Activated CD8-positive, alpha-beta T cell treated with anti-CD3 and anti-CD28 coated beads for 36 hours (primary cell): Measurements from ENCODE around the gene PPP1R14C. TPM values are rescaled to one million over a fixed set of nuclear protein-coding genes. Genes with fewer than 3 reads are reported as not detected.
A peak's percentile ranks its signal among the peaks of the same experiment; 100 is the strongest.

Source experiments
- ATAC-seq: fragments of 200-7000 bp; cut with Tn5 transposase; one replicate; pipeline ENCODE4 v1.10.0; 2021; ENCODE audit warnings: mild to moderate bottlenecking, moderate library complexity
- CTCF ChIA-PET: fragments of 350-600 bp; sonication (Branson Sonifier 250); formaldehyde crosslinking; loops from one replicate; lab custom pipeline; 2021; ENCODE audit warnings: antibody characterized with exemption; lab: Charles Lee
- POLR2A ChIA-PET: fragments of 350-600 bp; sonication (Branson Sonifier 250); formaldehyde crosslinking; loops from one replicate; lab custom pipeline; 2021; ENCODE audit warnings: antibody characterized with exemption; lab: Charles Lee
- DNase-seq: peaks from one replicate; pipeline ENCODE4 v3.0.0-alpha.2; 2020
- H3K27ac Mint-ChIP-seq: one replicate; pipeline ENCODE4 v1.8.0; 2021; ENCODE audit warnings: mild to moderate bottlenecking, mixed read lengths
- H3K27me3 Mint-ChIP-seq: one replicate; pipeline ENCODE4 v1.8.0; 2021; ENCODE audit warnings: mixed read lengths
- H3K36me3 Mint-ChIP-seq: one replicate; pipeline ENCODE4 v1.8.0; 2021; ENCODE audit warnings: low read depth, mixed read lengths
- H3K4me1 Mint-ChIP-seq: one replicate; pipeline ENCODE4 v1.8.0; 2021; ENCODE audit warnings: low read depth, mixed read lengths
- H3K4me3 Mint-ChIP-seq: one replicate; pipeline ENCODE4 v1.8.0; 2021; ENCODE audit warnings: mild to moderate bottlenecking, moderate library complexity, mixed read lengths
- H3K9me3 Mint-ChIP-seq: one replicate; pipeline ENCODE4 v1.8.0; 2021; ENCODE audit warnings: mixed read lengths
- intact Hi-C: fragments of 100-400 bp; cut with micrococcal nuclease; formaldehyde crosslinking; loops from one replicate; pipeline ENCODE4 v1.10.0; 2022
- total RNA-seq, 2 experiments: library from RNA; stranded (reverse); gene quantifications; one replicate each; pipeline ENCODE4 v1.2.3, GENCODE V29; 2021
- TF ChIP-seq, protein P1 (sequence below): fragments of 200-600 bp; IDR thresholded peaks from one replicate; pipeline ENCODE4 v1.8.0; 2022; ENCODE audit warnings: antibody characterized with exemption, mild to moderate bottlenecking

PPP1R14C gene
- total RNA-seq, 2 experiments from 2014 or later, result 0.65 to 0.86 TPM

DNA sequence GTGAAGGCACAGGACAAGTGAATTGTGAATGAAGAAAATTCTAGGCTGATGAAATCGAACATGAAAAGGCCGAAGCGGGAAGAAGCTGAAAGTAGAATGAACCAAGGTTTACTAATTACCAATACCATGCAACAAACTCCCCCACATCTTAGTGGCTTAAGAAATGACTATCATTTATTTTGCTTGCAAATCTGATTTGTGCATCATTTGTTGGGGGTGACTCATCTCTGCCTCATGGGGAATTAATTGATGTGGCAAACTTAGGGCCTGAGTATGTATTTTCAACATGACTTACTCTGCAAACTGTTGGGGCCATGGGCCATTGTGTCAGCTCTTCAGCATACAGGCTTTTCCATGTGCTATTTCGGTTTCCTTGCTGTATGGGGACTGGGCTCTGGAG lies 26.8 kb downstream of the PPP1R14C start:
- CTCF ChIA-PET, result no interaction called here
- Mint-ChIP-seq H3K4me1 (peaks cover 9% of the 10 kb centered on the region), H3K27me3 (peaks cover 14% of the 10 kb centered on the region), H3K36me3 (no peaks in the 10 kb centered on the region), H3K4me3 (no peak overlapping the region), H3K9me3 (no peaks in the 10 kb centered on the region), H3K27ac (peak overlapping the region; percentile 62)
- POLR2A ChIA-PET, result interaction anchor here (0.9 kb wide), 1 partner anchor 26 kb away, joined by 4 read pairs; no protein-coding TSS in a partner anchor
- ATAC-seq (peak; percentile 97), DNase-seq (peak; percentile 66)
- TF ChIP-seq, protein P1, sequence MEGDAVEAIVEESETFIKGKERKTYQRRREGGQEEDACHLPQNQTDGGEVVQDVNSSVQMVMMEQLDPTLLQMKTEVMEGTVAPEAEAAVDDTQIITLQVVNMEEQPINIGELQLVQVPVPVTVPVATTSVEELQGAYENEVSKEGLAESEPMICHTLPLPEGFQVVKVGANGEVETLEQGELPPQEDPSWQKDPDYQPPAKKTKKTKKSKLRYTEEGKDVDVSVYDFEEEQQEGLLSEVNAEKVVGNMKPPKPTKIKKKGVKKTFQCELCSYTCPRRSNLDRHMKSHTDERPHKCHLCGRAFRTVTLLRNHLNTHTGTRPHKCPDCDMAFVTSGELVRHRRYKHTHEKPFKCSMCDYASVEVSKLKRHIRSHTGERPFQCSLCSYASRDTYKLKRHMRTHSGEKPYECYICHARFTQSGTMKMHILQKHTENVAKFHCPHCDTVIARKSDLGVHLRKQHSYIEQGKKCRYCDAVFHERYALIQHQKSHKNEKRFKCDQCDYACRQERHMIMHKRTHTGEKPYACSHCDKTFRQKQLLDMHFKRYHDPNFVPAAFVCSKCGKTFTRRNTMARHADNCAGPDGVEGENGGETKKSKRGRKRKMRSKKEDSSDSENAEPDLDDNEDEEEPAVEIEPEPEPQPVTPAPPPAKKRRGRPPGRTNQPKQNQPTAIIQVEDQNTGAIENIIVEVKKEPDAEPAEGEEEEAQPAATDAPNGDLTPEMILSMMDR, result no peak
- intact Hi-C loops, result no loop called here

DNA sequence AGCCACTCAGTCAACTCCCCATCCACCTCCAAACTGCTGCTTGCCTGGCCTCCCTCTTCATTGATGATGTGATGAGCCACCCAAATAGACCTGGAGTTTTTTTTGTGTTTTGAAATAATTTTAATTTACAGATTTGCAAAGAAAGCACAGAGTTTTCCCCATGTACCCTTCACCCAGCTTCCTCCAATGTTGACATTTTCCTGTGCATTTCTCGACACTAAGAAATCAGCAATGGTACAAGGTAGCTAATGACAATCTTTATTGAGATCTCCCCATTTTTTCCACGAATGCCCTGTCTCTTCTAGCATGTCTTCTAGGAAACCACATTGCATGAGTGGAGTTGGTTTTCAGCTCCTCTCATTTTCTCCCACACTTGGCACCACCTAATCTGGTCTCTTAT lies 30.1 kb downstream of the PPP1R14C start:
- intact Hi-C loops, result no loop called here
- no peaks in the 10 kb centered on the region for H3K9me3 Mint-ChIP-seq
- ATAC-seq (no peak), DNase-seq (no peak)
- H3K4me3 Mint-ChIP-seq, result no peak overlapping the region
- CTCF ChIA-PET, result no interaction called here
- H3K27me3 Mint-ChIP-seq, result peaks cover 11% of the 10 kb centered on the region
- H3K27ac Mint-ChIP-seq, result no peak overlapping the region
- TF ChIP-seq, protein P1, result no peak
- no peaks in the 10 kb centered on the region for H3K36me3 Mint-ChIP-seq
- peaks cover 9% of the 10 kb centered on the region for H3K4me1 Mint-ChIP-seq
- POLR2A ChIA-PET, result interaction anchor here (0.6 kb wide), 1 partner anchor 11 kb away, joined by 3 read pairs; no protein-coding TSS in a partner anchor

DNA sequence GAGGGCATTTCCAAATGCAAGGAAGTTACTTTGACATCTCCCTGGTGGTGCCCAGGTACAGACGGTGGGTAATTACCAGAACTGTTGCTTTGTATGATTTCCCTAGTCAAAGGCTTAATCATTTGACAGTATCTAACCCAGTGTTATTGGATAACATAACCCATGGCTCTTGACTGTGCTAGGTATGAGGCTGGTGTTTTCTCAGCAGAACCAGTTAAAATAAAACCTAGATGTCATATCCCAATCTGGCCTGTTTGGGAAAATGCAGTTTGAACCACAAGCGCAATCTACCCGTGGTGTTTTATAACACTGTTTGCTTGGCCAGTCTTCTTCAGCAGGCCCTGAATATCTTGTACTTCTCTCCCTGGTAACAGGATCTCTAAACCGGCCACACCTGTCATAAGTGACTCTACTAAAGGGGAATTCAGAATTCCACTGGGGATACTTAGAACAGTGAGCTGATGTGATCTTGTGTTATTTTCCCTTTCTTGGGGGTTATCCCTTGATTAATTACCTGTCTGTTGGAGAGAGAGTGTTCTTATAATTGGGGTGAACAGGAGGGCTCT lies 32.8 kb downstream of the PPP1R14C start:
- no peak for DNase-seq
- Mint-ChIP-seq H3K4me1 (no peaks in the 10 kb centered on the region), H3K9me3 (no peaks in the 10 kb centered on the region), H3K27me3 (peaks cover 12% of the 10 kb centered on the region), H3K36me3 (no peaks in the 10 kb centered on the region), H3K4me3 (no peak overlapping the region), H3K27ac (no peak overlapping the region)
- intact Hi-C loops, result no loop called here
- TF ChIP-seq, protein P1, result no peak
- ChIA-PET POLR2A (no interaction called here), CTCF (interaction anchor here (0.9 to 1.0 kb wide), 2 partner anchors 95 to 105 kb away, joined by 3 to 5 read pairs; no protein-coding TSS in a partner anchor)
- no peak for ATAC-seq

DNA sequence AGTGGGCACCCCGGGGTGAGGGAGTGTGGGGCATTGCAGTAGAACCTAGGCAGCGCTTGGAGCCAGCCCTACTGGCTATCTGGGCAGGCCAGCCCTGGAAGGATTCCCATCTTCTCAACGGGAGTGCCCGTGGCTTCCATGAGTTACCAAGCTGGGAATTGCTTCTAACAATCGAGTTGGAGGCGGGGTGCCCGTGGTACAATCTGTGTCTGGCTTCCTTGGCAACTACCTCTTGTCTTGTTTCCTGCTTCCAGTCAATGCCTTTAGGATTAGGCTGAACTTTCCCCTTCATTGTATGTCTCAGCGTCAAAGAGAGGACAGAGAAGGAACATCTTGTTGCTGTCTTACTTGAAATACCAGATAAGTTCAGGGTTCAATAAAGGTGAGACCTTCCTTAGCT lies 33.3 kb downstream of the PPP1R14C start:
- no peak for DNase-seq
- no peak overlapping the region for H3K27ac Mint-ChIP-seq
- ATAC-seq, result no peak
- intact Hi-C loops, result no loop called here
- ChIA-PET CTCF (no interaction called here), POLR2A (no interaction called here)
- TF ChIP-seq, protein P1, result no peak
- H3K4me1 Mint-ChIP-seq, result no peaks in the 10 kb centered on the region
- H3K4me3 Mint-ChIP-seq, result no peak overlapping the region
- no peaks in the 10 kb centered on the region for H3K36me3 Mint-ChIP-seq
- H3K27me3 Mint-ChIP-seq, result peaks cover 9% of the 10 kb centered on the region
- no peaks in the 10 kb centered on the region for H3K9me3 Mint-ChIP-seq

DNA sequence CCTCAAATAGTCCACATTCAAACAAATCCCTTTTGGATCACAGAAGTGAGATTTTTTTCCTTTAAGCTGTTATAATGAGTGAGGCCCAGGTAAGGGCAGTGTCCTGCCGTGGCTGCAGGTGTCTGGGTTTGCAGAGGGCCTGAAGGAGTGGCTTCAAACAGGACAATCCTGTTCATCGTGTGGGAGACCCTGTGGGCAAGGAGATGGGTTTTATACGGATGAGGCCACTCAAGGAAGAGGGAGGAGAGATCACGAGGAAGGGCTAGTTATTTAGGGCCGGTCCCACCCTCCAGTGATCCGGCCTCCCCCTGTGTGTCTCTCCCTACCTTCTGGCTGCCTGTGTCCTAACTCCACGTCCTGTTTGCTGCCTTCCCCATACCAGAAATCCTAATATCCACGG lies 33.8 kb downstream of the PPP1R14C start:
- H3K27ac Mint-ChIP-seq, result no peak overlapping the region
- no peaks in the 10 kb centered on the region for H3K9me3 Mint-ChIP-seq
- peaks cover 9% of the 10 kb centered on the region for H3K27me3 Mint-ChIP-seq
- no peaks in the 10 kb centered on the region for H3K4me1 Mint-ChIP-seq
- ChIA-PET CTCF (no interaction called here), POLR2A (no interaction called here)
- H3K4me3 Mint-ChIP-seq, result no peak overlapping the region
- intact Hi-C loops, result no loop called here
- TF ChIP-seq, protein P1, result no peak
- DNase-seq (no peak), ATAC-seq (no peak)
- H3K36me3 Mint-ChIP-seq, result no peaks in the 10 kb centered on the region
